Measurements from ENCODE around the gene CUL4A.

Gene CUL4A

GRCh38 chr13:113182046-113182445 lies 27.4 kb upstream of the CUL4A start:
- DNase-seq = no peak

- no peak for DNase-seq
Observed at GRCh38 chr13:113183450-113184129, 25.8 kb upstream of the CUL4A start.

GRCh38 chr13:113184568-113185440 lies 24.6 kb upstream of the CUL4A start:
- DNase-seq = no peak

- peak; percentile 38 for DNase-seq
Observed at GRCh38 chr13:113186061-113186900, 23.1 kb upstream of the CUL4A start.

GRCh38 chr13:113187263-113187669 lies 22.1 kb upstream of the CUL4A start:
- peak; percentile 78 for DNase-seq

GRCh38 chr13:113187883-113188665 lies 21.3 kb upstream of the CUL4A start:
- no peak for DNase-seq

GRCh38 chr13:113190181-113190580 lies 19.2 kb upstream of the CUL4A start:
- DNase-seq = no peak

- DNase-seq = no peak
Observed at GRCh38 chr13:113192279-113192678, 17.1 kb upstream of the CUL4A start.

GRCh38 chr13:113192902-113193301 lies 16.5 kb upstream of the CUL4A start:
- no peak for DNase-seq

GRCh38 chr13:113195360-113195759 lies 14.1 kb upstream of the CUL4A start:
- DNase-seq = no peak

- DNase-seq = no peak
Observed at GRCh38 chr13:113196970-113197737, 12.3 kb upstream of the CUL4A start.

- no peak for DNase-seq
Observed at GRCh38 chr13:113201815-113202214, 7.6 kb upstream of the CUL4A start.

GRCh38 chr13:113202912-113203311 lies 6.5 kb upstream of the CUL4A start:
- DNase-seq = no peak

GRCh38 chr13:113203507-113204377 lies 5.7 kb upstream of the CUL4A start:
- DNase-seq = no peak

GRCh38 chr13:113204378-113204734 lies 5.1 kb upstream of the CUL4A start:
- DNase-seq = no peak

GRCh38 chr13:113205428-113205931 lies 3.9 kb upstream of the CUL4A start:
- DNase-seq = no peak

- no peak for DNase-seq
Observed at GRCh38 chr13:113207460-113207859, 2.0 kb upstream of the CUL4A start.

GRCh38 chr13:113207890-113208420 lies 1.5 kb upstream of the CUL4A start:
- DNase-seq = peak; percentile 21

- DNase-seq = peak; percentile 90
Observed at GRCh38 chr13:113208421-113209335, 735 bp upstream of the CUL4A start, which contains the start of gene PCID2. TSS of gene PCID2 (minus strand) at chr13:113208669. CDS start at chr13:113208634, 35 bp downstream.
